Renal cortical epithelial cell (primary cell): ENCODE results near the gene COX7A2. TPM values are rescaled to one million over a fixed set of nuclear protein-coding genes. Genes with fewer than 3 reads are reported as not detected.

ENCODE experiments used
- DNase-seq: peaks from one replicate; pipeline ENCODE4 v3.0.0-alpha.2; 2011; ENCODE audit warnings: low read depth
- total RNA-seq: library from RNA; depleted of rRNA; stranded (reverse); fragments of >200 nt; gene quantifications from 2 replicates; pipeline ENCODE4 v1.2.3, GENCODE V29; 2014

The COX7A2 gene
- total RNA-seq, 1 donor from 2014 or later: 70.5 TPM

DNA sequence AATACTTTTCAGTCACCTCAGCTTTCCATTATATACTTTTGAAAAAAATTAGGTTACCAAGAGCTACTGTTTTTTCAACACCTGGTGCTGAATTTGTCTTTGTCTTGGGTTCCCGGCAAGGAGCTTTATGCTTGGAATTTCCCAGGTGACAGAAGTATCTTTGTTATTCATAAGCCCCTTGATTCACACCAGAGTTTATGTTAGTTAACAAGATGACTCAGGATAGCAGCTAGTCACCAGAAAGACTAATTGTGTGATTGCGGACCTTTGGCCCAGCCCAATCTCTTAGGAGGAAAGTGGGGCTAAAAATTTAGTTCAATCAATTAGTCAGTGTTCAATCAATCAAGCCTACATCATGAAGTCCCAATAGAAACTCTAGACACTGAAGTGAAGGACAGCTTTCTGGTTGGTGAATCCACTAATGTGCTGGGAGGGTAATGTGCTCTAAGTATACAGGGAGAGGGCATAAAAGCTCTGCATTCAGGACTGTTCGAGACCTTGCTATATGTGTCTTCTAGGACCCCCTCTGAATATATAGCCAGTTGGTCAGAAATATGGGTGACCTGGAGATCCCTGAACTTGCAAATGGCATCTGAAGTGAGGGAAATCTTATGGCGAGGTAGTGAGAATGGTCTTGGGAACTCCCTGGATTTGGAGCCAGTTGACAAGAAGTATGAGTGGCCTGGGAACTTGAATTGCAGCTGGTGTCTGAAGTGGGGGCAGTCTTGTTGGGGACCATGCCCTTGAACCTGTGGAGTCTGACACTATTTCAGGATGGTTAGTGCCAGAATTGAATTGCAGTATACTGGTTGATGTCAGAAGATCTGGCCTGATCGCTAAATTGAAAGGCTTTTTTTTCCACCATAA is 24.8 kb upstream of the COX7A2 start:
- DNase-seq: peak; percentile 93

DNA sequence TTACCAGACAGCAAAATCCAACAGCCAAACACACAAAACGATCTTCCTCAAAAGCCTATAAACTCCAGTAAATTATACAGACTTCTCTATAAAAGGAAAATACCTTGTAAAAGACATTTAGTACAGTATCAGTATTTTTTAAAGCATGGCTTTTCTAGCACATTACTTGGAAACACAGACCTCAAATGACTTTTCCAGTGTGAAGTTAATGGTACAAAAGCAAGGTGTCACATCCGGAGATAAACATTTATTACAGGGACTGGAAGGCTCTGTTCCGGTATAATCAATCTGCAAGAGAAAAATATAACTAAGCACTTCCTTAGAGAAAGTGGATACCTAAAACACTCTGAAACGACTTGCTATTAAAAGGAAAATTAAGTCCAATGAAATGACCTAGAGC is 23.9 kb upstream of the COX7A2 start:
- peak; percentile 35 for DNase-seq

DNA sequence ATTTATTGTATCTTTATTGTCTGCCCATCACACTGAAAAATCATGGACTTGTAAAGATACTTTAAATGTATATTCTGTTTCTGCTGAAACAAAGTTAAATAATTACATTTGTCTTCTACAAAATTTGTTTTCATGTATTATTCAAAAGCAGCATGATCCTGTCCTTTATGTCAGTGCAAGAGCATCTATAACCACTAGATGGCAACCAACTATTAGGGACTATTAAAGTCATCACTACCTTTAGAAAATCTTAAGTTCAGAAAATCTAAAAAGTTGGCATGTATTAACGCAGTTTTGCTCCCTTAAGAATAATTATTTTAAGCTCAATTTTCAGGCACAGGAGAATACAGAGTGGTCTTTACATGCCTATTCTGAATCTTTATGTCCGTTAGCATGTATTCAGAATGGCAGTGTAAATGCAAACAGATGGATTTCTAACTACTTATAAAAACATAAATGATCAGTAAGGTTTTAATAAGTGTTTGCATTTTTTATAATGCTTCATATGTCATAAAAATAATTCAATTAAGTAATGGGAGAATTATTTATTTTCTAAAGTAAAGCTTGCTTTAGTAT is 23.2 kb upstream of the COX7A2 start:
- peak; percentile 78 for DNase-seq

DNA sequence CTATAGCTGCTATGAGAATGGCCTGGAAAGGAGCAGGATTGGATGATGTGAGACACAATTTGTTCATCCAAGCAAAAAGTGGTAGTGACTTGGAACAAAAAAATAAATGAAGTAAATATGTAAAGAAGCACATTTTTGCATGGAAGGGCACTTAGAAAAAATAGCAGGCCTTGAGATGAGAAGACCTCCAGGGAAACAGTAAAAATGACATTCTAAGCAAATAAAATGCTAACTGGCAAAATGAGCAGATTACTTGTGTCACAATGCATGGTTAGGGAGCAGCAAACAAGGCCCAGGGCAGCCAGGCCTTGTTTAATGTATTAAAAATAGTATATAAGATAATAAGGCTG is 19.8 kb upstream of the COX7A2 start:
- DNase-seq: no peak

DNA sequence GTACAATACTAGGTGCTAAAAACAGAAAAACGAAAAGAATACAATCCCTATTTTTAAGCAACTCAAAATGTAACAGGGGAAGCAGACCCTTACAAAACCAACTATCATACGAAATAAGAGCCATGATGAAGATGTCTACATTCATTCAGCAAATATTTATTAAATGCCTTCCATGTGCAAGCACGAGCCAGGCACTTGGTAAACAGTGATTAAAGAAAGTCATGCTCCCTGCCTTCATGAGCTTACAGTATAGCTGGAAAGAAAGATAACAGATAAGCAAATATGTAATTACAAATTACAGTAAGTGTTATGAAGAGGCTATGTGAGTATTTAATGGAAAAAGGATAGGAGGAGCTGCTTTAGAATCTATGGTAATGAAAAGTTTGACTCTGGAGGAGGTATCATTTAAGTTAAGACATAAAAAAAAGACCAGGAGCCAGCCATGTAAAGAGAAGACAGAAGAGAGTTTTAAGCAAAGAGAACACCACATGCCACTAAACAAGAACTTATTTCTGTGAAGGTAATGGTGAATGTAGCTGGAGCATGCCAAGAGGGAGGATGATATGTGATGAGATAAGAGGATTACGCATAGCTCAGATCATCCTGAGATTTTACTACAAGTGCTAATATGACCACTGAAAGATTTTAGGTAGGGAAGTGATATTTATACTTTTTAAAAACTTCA is 19.3 kb upstream of the COX7A2 start:
- DNase-seq: no peak

DNA sequence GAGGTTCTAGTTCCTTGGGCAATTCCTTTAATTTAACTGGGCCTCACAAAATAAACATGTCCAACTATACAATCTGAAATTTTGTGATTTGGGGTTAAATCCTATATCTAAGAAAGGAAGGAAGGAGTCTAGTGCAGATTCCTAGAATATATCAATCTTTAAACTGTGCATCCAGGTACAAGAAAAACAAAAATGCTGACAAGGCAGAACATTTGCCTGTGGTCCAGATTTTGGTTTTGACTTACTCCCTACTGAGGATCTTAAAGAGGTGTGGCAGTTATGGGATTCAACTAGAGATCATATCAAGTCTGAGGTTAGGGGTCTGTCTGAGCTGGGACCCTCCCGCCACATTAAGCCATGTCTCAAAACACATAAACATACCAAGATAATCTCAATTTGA is 17.7 kb upstream of the COX7A2 start:
- no peak for DNase-seq

DNA sequence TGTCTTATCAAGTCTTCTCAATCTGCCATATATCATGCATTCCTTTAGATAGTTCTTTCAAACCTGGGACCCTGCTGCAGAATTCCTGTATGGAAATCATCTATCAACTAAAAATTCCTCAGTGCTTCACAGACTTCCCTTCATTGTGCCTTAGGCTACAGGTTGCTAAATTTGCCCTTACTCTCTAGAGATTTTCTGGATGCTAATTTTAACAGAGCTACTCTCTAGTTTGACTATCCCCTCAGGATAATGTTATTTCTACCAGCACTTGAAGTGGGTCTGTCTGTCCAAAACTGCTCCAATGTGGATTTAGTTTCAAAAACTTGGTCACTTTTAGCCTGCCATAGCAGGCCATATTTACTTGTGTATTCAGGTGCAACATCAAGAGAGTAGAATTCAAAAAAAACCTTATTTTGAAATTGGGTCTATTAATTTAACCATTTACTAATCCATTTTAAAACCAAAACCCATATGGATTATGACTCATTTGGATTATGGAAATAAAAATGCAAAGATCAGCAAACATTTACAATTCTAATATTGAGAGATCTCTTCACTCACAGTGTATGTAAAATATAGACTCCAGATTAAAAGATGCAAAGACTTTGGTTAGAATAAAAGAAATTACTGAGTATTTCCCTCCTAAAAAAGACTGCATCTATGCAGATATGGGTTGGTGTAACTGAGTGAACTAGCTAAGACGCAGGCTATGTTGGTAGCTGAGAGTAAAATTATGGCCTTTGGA is 13.9 kb upstream of the COX7A2 start:
- no peak for DNase-seq

DNA sequence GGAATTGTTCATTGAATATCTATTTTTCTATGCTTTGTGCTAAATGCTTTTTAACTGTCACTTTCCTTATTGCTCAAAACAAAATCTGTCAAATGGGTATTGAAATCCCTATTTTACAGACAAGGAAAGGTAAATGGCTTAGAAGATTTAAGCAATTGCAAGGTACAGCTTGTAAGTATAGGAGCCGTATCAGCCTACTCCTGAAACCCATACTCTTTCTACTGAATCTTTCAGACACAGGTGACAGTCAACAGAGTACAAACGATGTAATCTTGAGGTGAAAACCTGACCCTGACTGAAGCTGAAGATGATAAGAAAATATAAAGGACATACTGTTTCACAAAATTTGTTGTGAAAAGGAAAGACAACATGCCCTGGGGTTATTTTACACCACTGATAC is 7.0 kb upstream of the COX7A2 start:
- DNase-seq: no peak

DNA sequence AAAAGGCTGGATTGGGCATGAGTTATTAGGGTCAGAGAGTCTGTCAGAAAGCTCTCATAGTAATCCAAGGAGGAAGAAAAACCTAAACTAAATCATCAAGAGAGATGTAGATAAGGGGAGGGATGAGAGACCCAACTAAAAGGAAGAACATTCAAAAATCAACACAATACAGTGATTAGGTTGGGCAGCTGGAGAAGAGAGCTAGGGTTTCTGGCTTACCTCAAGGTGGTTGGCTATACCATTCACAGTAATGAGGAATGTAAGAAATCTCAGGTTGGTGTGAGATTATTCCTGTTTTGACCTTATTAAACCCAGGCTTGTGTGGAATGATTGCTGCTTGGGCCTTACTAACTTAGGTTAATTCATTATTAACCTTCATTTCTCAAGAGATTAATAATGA is 6.2 kb upstream of the COX7A2 start:
- no peak for DNase-seq

DNA sequence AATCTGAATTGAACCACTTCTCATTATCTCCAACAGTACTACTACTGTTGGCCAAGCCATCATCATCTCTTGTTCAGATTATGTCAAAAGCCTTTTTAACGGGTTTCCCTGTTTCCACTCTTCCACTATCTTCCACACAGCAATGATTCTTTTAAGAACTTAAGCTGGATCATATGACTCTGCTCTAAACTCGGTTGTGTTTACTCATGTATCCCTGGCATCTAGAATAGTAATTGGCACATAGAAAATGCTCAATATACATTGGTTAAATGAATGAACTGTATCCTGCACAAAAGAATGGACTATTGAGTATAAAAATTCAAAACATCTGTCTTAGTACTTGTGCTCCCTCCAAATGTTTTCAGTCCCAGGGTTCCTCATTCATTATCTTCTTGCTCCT is 2.8 kb upstream of the COX7A2 start:
- DNase-seq: no peak

DNA sequence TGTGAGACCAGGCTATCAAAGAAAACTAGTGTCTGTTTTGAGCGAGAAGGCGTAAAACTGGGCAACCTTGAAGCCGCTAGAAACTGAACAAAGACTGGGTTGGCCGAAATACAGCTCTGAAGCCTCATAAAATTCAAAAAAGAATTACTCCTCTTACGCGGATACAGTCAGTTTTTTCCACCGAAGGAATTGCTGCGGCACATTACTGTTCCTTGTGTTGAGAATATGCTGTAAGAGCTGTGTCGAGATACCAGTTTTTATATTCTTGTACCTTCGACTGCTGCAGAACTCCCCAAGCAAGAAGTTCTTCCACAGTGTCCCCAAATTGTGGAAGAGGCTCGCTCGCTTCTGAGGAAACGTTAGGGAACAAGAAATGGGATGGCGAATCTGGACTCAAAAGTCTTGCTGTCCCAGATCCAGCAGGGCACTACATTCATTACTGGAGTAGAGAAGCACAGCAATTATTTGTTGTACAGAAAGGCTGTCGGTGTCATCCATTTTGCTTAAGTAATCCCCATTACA is 523 bp upstream of the COX7A2 start:
- peak; percentile 28 for DNase-seq

DNA sequence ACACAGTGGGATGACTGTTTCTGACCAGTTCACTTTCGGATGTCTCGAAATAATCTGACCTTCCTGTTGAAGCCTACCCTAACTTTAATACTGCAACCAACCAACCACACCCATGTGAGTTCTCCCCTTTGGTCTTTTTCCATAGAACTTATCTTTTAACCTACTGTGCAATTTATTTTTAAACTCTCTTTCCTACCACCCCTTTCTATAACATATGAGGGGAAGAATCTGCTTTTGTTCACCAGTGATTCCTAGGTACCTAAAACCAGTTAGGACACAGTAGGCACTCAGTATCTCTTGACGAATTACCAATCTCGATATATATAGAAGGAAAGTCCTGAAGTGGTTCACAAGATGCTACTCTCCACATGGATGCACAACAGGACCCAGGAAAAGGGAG is 7.0 kb downstream of the COX7A2 start:
- DNase-seq: no peak

DNA sequence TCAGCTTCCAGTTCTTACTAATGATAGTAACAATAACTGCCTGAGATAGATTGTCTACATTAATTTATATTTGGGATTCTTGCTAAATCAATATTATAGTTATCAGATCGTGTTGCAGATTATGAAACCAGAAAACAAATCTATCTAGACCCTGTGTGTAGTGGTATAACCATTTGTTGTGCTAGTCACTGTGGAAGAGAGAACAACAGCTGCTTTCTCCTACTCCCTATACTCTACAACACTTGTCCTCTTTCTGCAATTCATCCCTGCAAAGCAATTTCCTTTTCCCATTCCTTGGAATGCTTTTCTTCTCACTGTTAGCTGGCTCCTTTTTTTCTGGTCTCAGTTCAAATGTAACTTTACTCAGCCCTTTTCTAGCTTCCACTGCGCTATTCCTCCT is 8.3 kb downstream of the COX7A2 start:
- DNase-seq: no peak

DNA sequence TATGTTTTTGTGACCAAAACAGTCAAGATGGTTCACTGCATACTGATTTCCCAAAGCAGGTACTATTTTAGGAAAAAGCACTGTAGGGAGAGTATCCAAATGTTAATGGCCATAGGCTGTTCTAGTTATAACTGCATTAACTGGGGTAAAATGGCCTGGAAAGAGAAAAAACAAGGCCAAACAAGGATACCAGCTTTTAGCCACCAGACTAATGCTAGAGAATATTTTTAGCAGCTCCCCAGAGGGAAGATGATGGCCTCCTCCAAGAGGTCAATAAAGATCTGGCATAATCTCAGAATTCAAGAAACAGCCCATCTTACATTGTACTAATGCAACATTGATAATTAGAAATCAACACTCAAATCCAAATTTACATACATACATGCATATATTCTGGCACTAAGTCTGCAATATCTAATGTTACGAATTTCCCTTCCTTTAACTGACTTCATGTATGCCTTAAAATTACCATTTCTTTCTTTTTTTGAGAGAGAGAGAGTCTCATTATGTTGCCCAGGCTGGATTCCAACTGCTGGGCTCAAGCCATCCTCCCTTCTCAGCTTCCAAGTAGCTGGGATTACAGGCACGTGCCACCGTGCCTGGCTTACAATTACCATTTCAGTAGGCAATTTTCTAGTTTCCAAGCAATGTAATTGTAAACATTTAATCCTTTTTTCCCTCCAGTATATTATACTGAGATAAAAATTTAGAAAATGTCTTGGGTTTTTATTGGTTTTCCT is 9.3 kb downstream of the COX7A2 start:
- DNase-seq: no peak

DNA sequence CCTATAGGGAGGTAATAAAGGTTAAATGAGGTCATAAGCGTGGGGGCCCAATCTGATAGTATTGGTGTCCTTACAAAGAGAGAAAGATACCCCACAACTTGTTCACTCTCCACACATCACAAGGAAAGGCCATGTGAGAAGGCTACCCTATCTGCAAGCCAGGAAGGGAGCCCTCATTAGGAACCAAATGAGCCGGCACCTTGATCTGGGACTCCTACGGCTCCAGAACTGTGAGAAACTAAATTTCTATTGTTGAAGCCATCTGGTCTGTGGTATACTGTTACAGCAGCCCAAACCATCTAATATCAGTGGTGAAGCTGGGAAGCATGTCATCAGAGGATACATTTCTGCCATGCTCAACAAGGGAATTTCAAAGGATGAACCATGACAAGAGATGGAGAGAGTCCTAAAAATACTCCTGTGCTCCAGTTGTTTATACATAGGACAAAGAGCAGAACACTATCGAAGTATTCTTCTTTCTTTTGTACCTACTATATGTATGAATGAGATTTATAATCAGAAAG is 10.4 kb downstream of the COX7A2 start:
- DNase-seq: no peak

DNA sequence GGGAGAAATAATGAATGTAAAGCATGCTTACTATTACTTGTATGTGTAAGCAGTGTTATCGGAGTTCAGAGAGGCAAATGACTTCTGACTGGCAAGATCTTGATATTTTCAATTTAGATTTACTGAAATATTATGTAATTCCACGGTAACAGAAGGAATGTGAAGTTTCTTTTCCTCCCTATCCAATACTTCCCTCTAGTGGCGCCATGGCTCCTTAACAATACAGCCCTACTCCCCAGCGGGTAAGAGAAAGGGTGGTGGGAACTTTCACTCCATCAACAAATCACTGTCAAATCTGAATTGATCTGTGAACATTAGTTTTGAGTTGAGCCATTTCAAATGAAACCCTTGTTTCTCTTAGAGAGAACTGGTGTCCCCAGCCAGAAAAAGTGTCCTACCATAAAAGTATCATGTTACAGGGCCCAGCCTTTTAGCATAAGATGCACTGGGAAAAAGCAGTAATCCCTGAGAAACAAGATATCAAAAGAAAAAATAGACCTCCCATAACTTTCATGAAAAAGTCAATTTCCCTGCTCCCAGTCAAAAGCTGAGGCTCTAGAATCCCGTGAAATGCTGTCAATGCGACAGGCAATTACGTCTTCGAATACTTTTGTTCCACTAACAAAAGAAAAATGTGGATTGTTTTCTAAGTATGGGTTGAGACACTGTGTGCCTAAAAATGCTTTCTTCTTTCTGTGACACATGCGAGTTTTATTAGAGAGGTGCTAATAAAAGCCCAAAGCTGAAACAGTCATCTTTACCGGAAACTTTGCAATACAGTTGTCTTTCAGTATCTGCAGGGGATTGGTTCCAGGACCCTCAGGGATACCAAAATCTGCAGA is 12.9 kb downstream of the COX7A2 start:
- peak; percentile 56 for DNase-seq

DNA sequence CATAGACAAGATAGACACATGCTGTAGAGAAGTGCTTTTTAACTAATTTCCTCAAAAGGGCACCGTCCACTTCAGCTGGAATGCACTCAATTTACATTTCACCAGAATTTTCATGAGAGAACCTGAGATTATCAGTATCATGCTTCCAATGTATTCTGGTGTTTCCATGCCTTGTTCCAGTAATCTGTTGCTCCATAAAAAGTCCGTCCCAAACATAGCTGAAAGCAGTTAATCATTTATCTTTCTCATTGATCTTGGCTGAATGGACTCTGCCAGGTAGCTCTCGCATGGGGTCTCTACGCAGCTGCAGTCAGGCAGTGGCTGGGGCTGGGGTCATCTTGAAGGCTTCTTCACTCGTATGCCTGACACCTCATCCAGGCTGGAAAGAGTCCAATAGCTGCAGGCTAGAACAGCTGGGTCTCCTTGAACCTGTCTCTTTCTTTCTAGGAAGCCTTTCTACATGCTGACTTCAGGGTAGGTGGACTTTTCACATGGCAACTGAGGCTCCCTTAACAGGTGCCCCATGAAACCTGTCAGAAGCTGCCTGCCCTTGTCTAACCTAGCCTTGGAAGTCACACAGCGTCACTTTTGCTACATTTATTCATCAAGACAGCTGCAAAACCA is 19.2 kb downstream of the COX7A2 start:
- no peak for DNase-seq

DNA sequence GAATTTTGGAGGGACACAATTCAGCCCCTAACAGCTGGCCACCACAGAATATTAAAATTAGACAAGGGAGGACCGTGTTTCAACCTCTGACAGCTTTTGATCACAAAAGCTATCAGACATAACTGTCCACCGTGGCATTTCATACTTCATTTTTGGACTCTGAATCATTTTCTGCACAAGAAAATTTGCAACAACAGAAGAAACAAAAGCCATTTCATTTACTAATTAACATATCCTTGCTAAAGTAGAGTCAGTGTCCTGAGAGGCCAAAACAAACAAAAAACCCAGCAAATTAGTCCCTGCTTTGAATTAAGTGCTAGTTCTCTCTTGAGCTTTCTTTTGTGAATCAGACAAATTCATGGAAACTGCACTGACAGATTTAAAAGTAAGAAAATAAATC is 20.2 kb downstream of the COX7A2 start:
- DNase-seq: no peak

DNA sequence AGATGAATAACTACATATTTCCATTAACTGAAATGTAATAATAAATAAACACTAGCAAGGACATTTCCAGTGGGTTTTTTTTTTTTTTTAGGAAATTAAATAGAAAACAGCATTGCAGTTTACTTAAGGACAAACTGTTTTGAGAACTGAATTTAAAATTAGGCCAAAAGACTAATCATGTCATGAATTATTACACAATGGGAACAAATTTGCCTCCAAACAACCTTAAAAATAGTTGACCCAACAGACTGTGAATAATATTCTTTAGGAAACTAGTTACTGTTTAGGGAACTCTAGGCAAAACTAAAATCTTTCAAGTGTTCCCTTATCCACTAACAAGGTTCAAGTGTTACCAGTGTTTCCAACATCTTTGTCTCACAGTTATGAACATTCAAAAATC is 21.3 kb downstream of the COX7A2 start:
- DNase-seq: no peak

DNA sequence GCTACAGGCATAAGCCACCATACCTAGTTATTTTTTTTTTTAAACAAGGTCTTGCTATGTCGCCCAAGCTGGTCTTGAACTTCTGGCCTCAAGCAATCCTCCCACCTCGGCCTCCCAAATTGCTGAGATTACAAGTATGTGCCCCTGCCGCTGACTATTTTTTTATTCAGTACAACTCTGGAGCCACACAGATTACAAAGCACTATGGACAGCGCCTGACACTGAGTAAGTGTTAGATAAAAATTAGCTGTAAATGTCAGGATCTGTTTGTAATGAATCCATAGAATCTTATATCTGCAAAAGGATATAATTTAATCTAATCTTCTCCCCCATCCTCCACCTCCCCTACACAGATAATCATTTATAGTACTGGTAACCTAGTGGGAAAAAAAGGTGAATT is 22.5 kb downstream of the COX7A2 start:
- no peak for DNase-seq
